ENCODE data around the gene NR5A1.

The NR5A1 gene

GRCh38 chr9:124496075-124496449 lies 11.1 kb downstream of the NR5A1 start:
- peaks cover 86 to 93% of the 10 kb centered on the region in 2 experiments for H3K27me3 ChIP-seq (ENCODE audit: control insufficient read depth in 1 of 2, insufficient read depth in 1 of 2, low read length in 2 of 2)
- H3K4me1 ChIP-seq (ENCODE audit: control insufficient read depth, insufficient read depth, low read depth, low read length), result peaks cover 2% of the 10 kb centered on the region
- H4K8ac ChIP-seq (ENCODE audit: low read length), result no peak overlapping the region
- no peak overlapping the region for H2BK120ac ChIP-seq (ENCODE audit: low read depth, low read length)
- no peak for DNase-seq
- H2BK5ac ChIP-seq (ENCODE audit: low read depth, low read length, poor library complexity, severe bottlenecking), result no peak overlapping the region
- no peak overlapping the region for H3K23ac ChIP-seq (ENCODE audit: low read length in 2 of 2)
- H3K4ac ChIP-seq (ENCODE audit: low read depth in 1 of 2, low read length in 2 of 2), result no peak overlapping the region
- 70% methylated on average over 3 of the region's 3 CpGs for WGBS
- H3K79me1 ChIP-seq (replicated peaks; ENCODE audit: low read length, poor library complexity, severe bottlenecking), result no peaks in the 10 kb centered on the region
- no peak overlapping the region for H2AK5ac ChIP-seq (ENCODE audit: low read length, severe bottlenecking)
- H3K4me2 ChIP-seq (ENCODE audit: low read length, poor library complexity, severe bottlenecking), result no peak overlapping the region
- no peak overlapping the region for H3K4me3 ChIP-seq (ENCODE audit: insufficient read depth in 1 of 2, low read depth in 1 of 2, low read length in 2 of 2)
- H2BK15ac ChIP-seq (ENCODE audit: low read depth, poor library complexity, severe bottlenecking), result no peak overlapping the region
- no peaks in the 10 kb centered on the region for H3K36me3 ChIP-seq (ENCODE audit: control insufficient read depth in 1 of 2, insufficient read depth in 2 of 2, low read depth in 1 of 2, low read length in 2 of 2)
- H3K27ac ChIP-seq (ENCODE audit: low read length, poor library complexity, severe bottlenecking), result no peak overlapping the region
- no peak overlapping the region for H3K9ac ChIP-seq (ENCODE audit: low read length)
- H3K18ac ChIP-seq (ENCODE audit: low read depth in 1 of 2, low read length in 2 of 2), result no peak overlapping the region
- no peak overlapping the region for H3K14ac ChIP-seq (ENCODE audit: low read length in 2 of 2)
- no peak overlapping the region for H4K91ac ChIP-seq (ENCODE audit: low read length)
- H2BK12ac ChIP-seq (ENCODE audit: low read length in 2 of 2), result no peak overlapping the region
- H3K9me3 ChIP-seq (ENCODE audit: control insufficient read depth, low read length), result no peaks in the 10 kb centered on the region
- no peak overlapping the region for H2AFZ ChIP-seq (ENCODE audit: low read depth, low read length)

- Histone ChIP-seq H3K27me3 (ENCODE audit: control insufficient read depth in 1 of 2, insufficient read depth in 1 of 2, low read length in 2 of 2) (peaks cover 81 to 89% of the 10 kb centered on the region in 2 experiments), H3K9me3 (ENCODE audit: control insufficient read depth, low read length) (no peaks in the 10 kb centered on the region), H3K4me2 (ENCODE audit: low read length, poor library complexity, severe bottlenecking) (no peak overlapping the region), H3K9ac (ENCODE audit: low read length) (no peak overlapping the region), H4K91ac (ENCODE audit: low read length) (no peak overlapping the region), H3K23ac (ENCODE audit: low read length in 2 of 2) (no peak overlapping the region), H3K4me1 (ENCODE audit: control insufficient read depth, insufficient read depth, low read depth, low read length) (peaks cover 2% of the 10 kb centered on the region), H3K4me3 (ENCODE audit: insufficient read depth in 1 of 2, low read depth in 1 of 2, low read length in 2 of 2) (no peak overlapping the region), H2BK12ac (ENCODE audit: low read length in 2 of 2) (no peak overlapping the region), H2BK15ac (ENCODE audit: low read depth, poor library complexity, severe bottlenecking) (no peak overlapping the region), H3K14ac (ENCODE audit: low read length in 2 of 2) (no peak overlapping the region), H3K36me3 (ENCODE audit: control insufficient read depth in 1 of 2, insufficient read depth in 2 of 2, low read depth in 1 of 2, low read length in 2 of 2) (no peaks in the 10 kb centered on the region), H3K4ac (ENCODE audit: low read depth in 1 of 2, low read length in 2 of 2) (no peak overlapping the region), H2BK120ac (ENCODE audit: low read depth, low read length) (no peak overlapping the region), H2AK5ac (ENCODE audit: low read length, severe bottlenecking) (no peak overlapping the region), H3K79me1 (replicated peaks; ENCODE audit: low read length, poor library complexity, severe bottlenecking) (no peaks in the 10 kb centered on the region), H2BK5ac (ENCODE audit: low read depth, low read length, poor library complexity, severe bottlenecking) (no peak overlapping the region), H4K8ac (ENCODE audit: low read length) (no peak overlapping the region), H3K18ac (ENCODE audit: low read depth in 1 of 2, low read length in 2 of 2) (no peak overlapping the region), H3K27ac (ENCODE audit: low read length, poor library complexity, severe bottlenecking) (no peak overlapping the region), H2AFZ (ENCODE audit: low read depth, low read length) (no peak overlapping the region)
- 86% methylated on average over 30 of the region's 31 CpGs for WGBS
- no peak for DNase-seq
Observed at GRCh38 chr9:124495126-124496074, 11.8 kb downstream of the NR5A1 start.

GRCh38 chr9:124493794-124494479 lies 13.3 kb downstream of the NR5A1 start:
- Histone ChIP-seq H3K27me3 (ENCODE audit: control insufficient read depth in 1 of 2, insufficient read depth in 1 of 2, low read length in 2 of 2) (peaks cover 77 to 89% of the 10 kb centered on the region in 2 experiments), H3K79me1 (replicated peaks; ENCODE audit: low read length, poor library complexity, severe bottlenecking) (no peaks in the 10 kb centered on the region), H3K4me3 (ENCODE audit: insufficient read depth in 1 of 2, low read depth in 1 of 2, low read length in 2 of 2) (no peak overlapping the region), H3K9me3 (ENCODE audit: control insufficient read depth, low read length) (peaks cover 3% of the 10 kb centered on the region), H3K18ac (ENCODE audit: low read depth in 1 of 2, low read length in 2 of 2) (no peak overlapping the region), H3K27ac (ENCODE audit: low read length, poor library complexity, severe bottlenecking) (no peak overlapping the region), H4K8ac (ENCODE audit: low read length) (no peak overlapping the region), H3K9ac (ENCODE audit: low read length) (no peak overlapping the region), H3K23ac (ENCODE audit: low read length in 2 of 2) (no peak overlapping the region), H3K36me3 (ENCODE audit: control insufficient read depth in 1 of 2, insufficient read depth in 2 of 2, low read depth in 1 of 2, low read length in 2 of 2) (no peaks in the 10 kb centered on the region), H2BK5ac (ENCODE audit: low read depth, low read length, poor library complexity, severe bottlenecking) (no peak overlapping the region), H2AFZ (ENCODE audit: low read depth, low read length) (no peak overlapping the region), H3K4ac (ENCODE audit: low read depth in 1 of 2, low read length in 2 of 2) (no peak overlapping the region), H4K91ac (ENCODE audit: low read length) (no peak overlapping the region), H2BK15ac (ENCODE audit: low read depth, poor library complexity, severe bottlenecking) (no peak overlapping the region), H2AK5ac (ENCODE audit: low read length, severe bottlenecking) (no peak overlapping the region), H3K4me1 (ENCODE audit: control insufficient read depth, insufficient read depth, low read depth, low read length) (peaks cover 2% of the 10 kb centered on the region), H2BK120ac (ENCODE audit: low read depth, low read length) (no peak overlapping the region), H3K14ac (ENCODE audit: low read length in 2 of 2) (no peak overlapping the region), H2BK12ac (ENCODE audit: low read length in 2 of 2) (no peak overlapping the region), H3K4me2 (ENCODE audit: low read length, poor library complexity, severe bottlenecking) (no peak overlapping the region)
- 86% methylated on average over 18 of the region's 18 CpGs for WGBS
- DNase-seq, result no peak

- H3K18ac ChIP-seq (ENCODE audit: low read depth in 1 of 2, low read length in 2 of 2), result no peak overlapping the region
- no peak overlapping the region for H2BK120ac ChIP-seq (ENCODE audit: low read depth, low read length)
- H3K27ac ChIP-seq (ENCODE audit: low read length, poor library complexity, severe bottlenecking), result no peak overlapping the region
- no peak overlapping the region for H3K23ac ChIP-seq (ENCODE audit: low read length in 2 of 2)
- H3K4me1 ChIP-seq (ENCODE audit: control insufficient read depth, insufficient read depth, low read depth, low read length), result peaks cover 2% of the 10 kb centered on the region
- H2AFZ ChIP-seq (ENCODE audit: low read depth, low read length), result no peak overlapping the region
- H3K4ac ChIP-seq (ENCODE audit: low read depth in 1 of 2, low read length in 2 of 2), result no peak overlapping the region
- peaks cover 3% of the 10 kb centered on the region for H3K9me3 ChIP-seq (ENCODE audit: control insufficient read depth, low read length)
- no peak overlapping the region for H4K8ac ChIP-seq (ENCODE audit: low read length)
- no peak overlapping the region for H2BK5ac ChIP-seq (ENCODE audit: low read depth, low read length, poor library complexity, severe bottlenecking)
- no peak for DNase-seq
- H3K79me1 ChIP-seq (replicated peaks; ENCODE audit: low read length, poor library complexity, severe bottlenecking), result no peaks in the 10 kb centered on the region
- WGBS, result 81% methylated on average over 4 of the region's 4 CpGs
- H3K9ac ChIP-seq (ENCODE audit: low read length), result no peak overlapping the region
- no peaks in the 10 kb centered on the region for H3K36me3 ChIP-seq (ENCODE audit: control insufficient read depth in 1 of 2, insufficient read depth in 2 of 2, low read depth in 1 of 2, low read length in 2 of 2)
- no peak overlapping the region for H3K14ac ChIP-seq (ENCODE audit: low read length in 2 of 2)
- no peak overlapping the region for H3K4me2 ChIP-seq (ENCODE audit: low read length, poor library complexity, severe bottlenecking)
- H4K91ac ChIP-seq (ENCODE audit: low read length), result no peak overlapping the region
- peaks cover 77 to 89% of the 10 kb centered on the region in 2 experiments for H3K27me3 ChIP-seq (ENCODE audit: control insufficient read depth in 1 of 2, insufficient read depth in 1 of 2, low read length in 2 of 2)
- H2AK5ac ChIP-seq (ENCODE audit: low read length, severe bottlenecking), result no peak overlapping the region
- no peak overlapping the region for H2BK12ac ChIP-seq (ENCODE audit: low read length in 2 of 2)
- H2BK15ac ChIP-seq (ENCODE audit: low read depth, poor library complexity, severe bottlenecking), result no peak overlapping the region
- no peak overlapping the region for H3K4me3 ChIP-seq (ENCODE audit: insufficient read depth in 1 of 2, low read depth in 1 of 2, low read length in 2 of 2)
Observed at GRCh38 chr9:124493218-124493617, 14.0 kb downstream of the NR5A1 start.

Data from mesenchymal stem cell (in vitro differentiated cells and primary cell).